ENCODE results near the gene IFT74.
A peak's percentile ranks its signal among the peaks of the same experiment; 100 is the strongest.

The IFT74 gene

DNA sequence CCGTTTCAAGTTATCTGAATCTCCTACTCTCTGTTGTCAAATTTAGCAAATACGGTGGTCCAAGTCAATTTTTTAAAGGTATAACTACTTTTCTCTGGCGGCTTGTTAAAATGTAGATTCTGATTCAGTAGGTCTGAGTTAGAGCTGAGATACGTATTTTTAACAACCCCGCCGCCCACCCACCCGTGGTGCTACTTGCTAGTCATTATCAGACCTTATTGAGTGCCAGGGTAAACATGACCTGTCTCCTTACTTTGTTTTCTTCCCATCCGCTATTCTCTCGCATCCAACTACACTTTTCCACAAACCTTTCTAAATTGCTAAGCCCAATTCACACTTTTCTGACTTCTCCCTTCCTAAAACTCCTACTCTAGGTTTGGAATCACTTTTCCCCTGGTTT lies 8.5 kb upstream of the IFT74 start:
- H4K20me1 ChIP-seq (ENCODE audit: insufficient read depth, low read length), result no peaks in the 10 kb centered on the region
- peak overlapping the region; percentile 95 for H3K4me2 ChIP-seq (ENCODE audit: low read length)
- H3K4me3 ChIP-seq (ENCODE audit: low read length), result peak overlapping the region; percentile 91
- H2AFZ ChIP-seq (ENCODE audit: low read depth, low read length), result peak overlapping the region; percentile 96; the same call in 1 of the 2 replicates
- peaks cover 16% of the 10 kb centered on the region for H3K4me1 ChIP-seq (ENCODE audit: low read length)
- TF ChIP-seq EZH2phosphoT487 (IDR thresholded peaks at IDR 0.05; ENCODE audit: low read depth) (no peak), CTCF (IDR thresholded peaks at IDR 0.05; ENCODE audit: low read depth, low read length) (no peak)
- peak overlapping the region; percentile 93 for H3K9ac ChIP-seq (ENCODE audit: low read length)
- H3K36me3 ChIP-seq (replicated peaks; ENCODE audit: low read depth, low read length), result peaks cover 7% of the 10 kb centered on the region
- peaks cover 47% of the 10 kb centered on the region for H3K79me2 ChIP-seq (ENCODE audit: low read length)
- no peaks in the 10 kb centered on the region for H3K27me3 ChIP-seq (ENCODE audit: low read depth, low read length)
- H3K27ac ChIP-seq (ENCODE audit: low read length), result peak overlapping the region; percentile 77; the same call in 1 of the 2 replicates
- H3K9me3 ChIP-seq (ENCODE audit: insufficient read depth, low read length), result no peaks in the 10 kb centered on the region

- H3K36me3 ChIP-seq (replicated peaks; ENCODE audit: low read depth, low read length), result no peaks in the 10 kb centered on the region
- H3K9ac ChIP-seq (ENCODE audit: low read length), result no peak overlapping the region
- H2AFZ ChIP-seq (ENCODE audit: low read depth, low read length), result no peak overlapping the region
- no peak overlapping the region for H3K4me2 ChIP-seq (ENCODE audit: low read length)
- H4K20me1 ChIP-seq (ENCODE audit: insufficient read depth, low read length), result no peaks in the 10 kb centered on the region
- no peaks in the 10 kb centered on the region for H3K9me3 ChIP-seq (ENCODE audit: insufficient read depth, low read length)
- H3K4me1 ChIP-seq (ENCODE audit: low read length), result peaks cover 28% of the 10 kb centered on the region
- H3K27ac ChIP-seq (ENCODE audit: low read length), result no peak overlapping the region
- TF ChIP-seq EZH2phosphoT487 (IDR thresholded peaks at IDR 0.05; ENCODE audit: low read depth), result no peak
- no peak for TF ChIP-seq CTCF (IDR thresholded peaks at IDR 0.05; ENCODE audit: low read depth, low read length)
- peaks cover 27% of the 10 kb centered on the region for H3K79me2 ChIP-seq (ENCODE audit: low read length)
- no peaks in the 10 kb centered on the region for H3K27me3 ChIP-seq (ENCODE audit: low read depth, low read length)
- no peak overlapping the region for H3K4me3 ChIP-seq (ENCODE audit: low read length)
Measured at GRCh38 chr9:26949637-26950069, 6.6 kb upstream of the IFT74 start.

DNA sequence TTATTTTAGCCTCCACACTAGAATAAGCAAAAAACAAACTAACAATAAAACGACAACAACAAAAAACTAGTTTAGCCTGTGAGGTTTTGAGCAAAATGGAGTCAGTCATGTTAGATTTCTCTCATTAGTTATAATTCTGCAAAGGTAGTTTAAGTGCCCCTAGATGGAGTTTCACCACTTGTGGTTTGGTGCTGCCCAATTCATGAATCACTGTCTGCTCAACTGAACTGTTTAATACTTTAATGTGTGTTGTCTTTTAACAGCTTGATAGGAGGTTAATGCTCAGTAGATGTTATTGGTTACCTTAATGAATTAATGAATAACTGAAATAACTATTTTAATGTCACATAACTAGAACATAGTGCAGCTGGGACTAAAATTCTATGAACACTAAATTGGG lies 5.7 kb upstream of the IFT74 start:
- Histone ChIP-seq H3K4me3 (ENCODE audit: low read length) (no peak overlapping the region), H3K4me2 (ENCODE audit: low read length) (no peak overlapping the region), H3K79me2 (ENCODE audit: low read length) (peaks cover 19% of the 10 kb centered on the region), H4K20me1 (ENCODE audit: insufficient read depth, low read length) (no peaks in the 10 kb centered on the region), H3K9me3 (ENCODE audit: insufficient read depth, low read length) (no peaks in the 10 kb centered on the region), H3K36me3 (replicated peaks; ENCODE audit: low read depth, low read length) (no peaks in the 10 kb centered on the region), H3K27ac (ENCODE audit: low read length) (no peak overlapping the region), H3K9ac (ENCODE audit: low read length) (no peak overlapping the region), H3K27me3 (ENCODE audit: low read depth, low read length) (no peaks in the 10 kb centered on the region), H2AFZ (ENCODE audit: low read depth, low read length) (no peak overlapping the region), H3K4me1 (ENCODE audit: low read length) (peaks cover 30% of the 10 kb centered on the region)
- TF ChIP-seq CTCF (IDR thresholded peaks at IDR 0.05; ENCODE audit: low read depth, low read length) (no peak), EZH2phosphoT487 (IDR thresholded peaks at IDR 0.05; ENCODE audit: low read depth) (no peak)

DNA sequence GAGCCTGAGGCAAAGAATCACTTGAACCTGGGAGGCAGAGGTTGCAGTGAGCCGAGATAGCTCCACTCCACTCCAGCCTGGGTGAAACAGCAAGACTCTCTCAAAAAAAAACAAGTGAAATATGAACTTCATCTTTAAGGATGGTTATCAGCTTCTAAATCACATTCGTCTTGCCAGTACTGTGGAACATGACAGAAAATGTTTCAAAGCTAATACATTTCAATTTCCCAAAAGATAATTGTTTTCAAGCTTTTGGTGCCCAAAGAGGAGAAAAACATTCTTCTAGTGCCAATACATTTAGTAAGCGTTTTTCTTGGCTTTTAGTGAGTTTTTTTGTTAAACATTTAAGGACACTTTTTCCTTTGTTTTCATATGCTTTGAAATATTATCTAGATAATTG lies 4.4 kb upstream of the IFT74 start:
- Histone ChIP-seq H3K27ac (ENCODE audit: low read length) (no peak overlapping the region), H3K4me2 (ENCODE audit: low read length) (no peak overlapping the region), H3K27me3 (ENCODE audit: low read depth, low read length) (no peaks in the 10 kb centered on the region), H3K36me3 (replicated peaks; ENCODE audit: low read depth, low read length) (no peaks in the 10 kb centered on the region), H3K4me1 (ENCODE audit: low read length) (peaks cover 27% of the 10 kb centered on the region), H3K9ac (ENCODE audit: low read length) (no peak overlapping the region), H3K79me2 (ENCODE audit: low read length) (peaks cover 10% of the 10 kb centered on the region), H2AFZ (ENCODE audit: low read depth, low read length) (no peak overlapping the region), H4K20me1 (ENCODE audit: insufficient read depth, low read length) (no peaks in the 10 kb centered on the region), H3K4me3 (ENCODE audit: low read length) (no peak overlapping the region), H3K9me3 (ENCODE audit: insufficient read depth, low read length) (no peaks in the 10 kb centered on the region)
- TF ChIP-seq CTCF (IDR thresholded peaks at IDR 0.05; ENCODE audit: low read depth, low read length), result no peak
- TF ChIP-seq EZH2phosphoT487 (IDR thresholded peaks at IDR 0.05; ENCODE audit: low read depth), result no peak

All from OCI-LY3 (cell line).